Measurements from ENCODE around the gene SERPINB12. TPM values are rescaled to one million over a fixed set of nuclear protein-coding genes. Genes with fewer than 3 reads are reported as not detected.

SERPINB12 gene
- total and polyA plus RNA-seq, 2 donors (not counting 3 experiments of a cell fraction or from before 2014, with no cell fraction given) = not detected

- no peak for FAIRE-seq
- H3K79me2 ChIP-seq (ENCODE audit: control insufficient read depth, insufficient read depth, low read length) = no peaks in the 10 kb centered on the region
- H3K9me3 ChIP-seq (replicated peaks; ENCODE audit: control insufficient read depth, insufficient read depth, low read length) = no peaks in the 10 kb centered on the region
- no peaks in the 10 kb centered on the region for H3K9me1 ChIP-seq (replicated peaks; ENCODE audit: control insufficient read depth, extremely low read depth, insufficient read depth, low read length)
- TF ChIP-seq FOS (IDR thresholded peaks at IDR 0.05; ENCODE audit: borderline replicate concordance, insufficient read depth, low read length) (no peak), GATA2 (IDR thresholded peaks at IDR 0.05; ENCODE audit: insufficient read depth, insufficient read length, low read depth, low read length) (no peak), MYC (IDR thresholded peaks at IDR 0.05; ENCODE audit: low read depth, low read length) (no peak), JUN (IDR thresholded peaks at IDR 0.05; ENCODE audit: borderline replicate concordance, insufficient read depth, insufficient read length, low read depth) (no peak), POLR2AphosphoS5 (IDR thresholded peaks at IDR 0.05; ENCODE audit: insufficient read depth, low read depth, low read length) (no peak), CTCF (IDR thresholded peaks at IDR 0.05; ENCODE audit: extremely low read depth in 1 of 2, insufficient read depth in 1 of 2, low read depth in 1 of 2, low read length in 2 of 2) (no peak), EZH2 (IDR thresholded peaks at IDR 0.05; ENCODE audit: borderline replicate concordance, low read depth, low read length, severe bottlenecking) (no peak), MAX (IDR thresholded peaks at IDR 0.05; ENCODE audit: insufficient read depth, insufficient read length) (no peak)
- no peaks in the 10 kb centered on the region for H4K20me1 ChIP-seq (replicated peaks; ENCODE audit: control insufficient read depth, extremely low read depth, insufficient read depth, low read length)
- no peak for DNase-seq (ENCODE audit: low read depth, low spot score)
- no peaks in the 10 kb centered on the region for H3K36me3 ChIP-seq (ENCODE audit: control insufficient read depth in 2 of 2, extremely low read depth in 1 of 2, insufficient read depth in 2 of 2, low read length in 2 of 2)
- dilution Hi-C loops (cut with MboI; ENCODE audit: extremely low pct_ligation_motif_present, low sequenced_read_pairs) (no loop called here), intact Hi-C loops (cut with micrococcal nuclease) (no loop called here)
- POLR2A ChIA-PET = no interaction called here
- no peaks in the 10 kb centered on the region for H3K27me3 ChIP-seq (ENCODE audit: control insufficient read depth in 2 of 2, insufficient read depth in 2 of 2, low read length in 2 of 2)
- H3K9ac ChIP-seq (replicated peaks; ENCODE audit: extremely low read depth, insufficient read depth, low read length) = no peak overlapping the region
- no peak overlapping the region for H3K4me3 ChIP-seq (replicated peaks in 1 of 3; ENCODE audit: insufficient read depth in 1 of 3, low read depth in 1 of 3, low read length in 3 of 3)
- no peak overlapping the region for H3K27ac ChIP-seq (ENCODE audit: insufficient read depth, low read depth, low read length)
- H3K4me2 ChIP-seq (ENCODE audit: insufficient read depth, low read length) = no peak overlapping the region
- CTCF ChIA-PET = interaction anchor here (1.4 kb wide), 1 partner anchor 8 kb away, joined by 5 read pairs; no protein-coding TSS in a partner anchor
- H3K4me1 ChIP-seq (ENCODE audit: control insufficient read depth, extremely low read depth, insufficient read depth, low read length) = no peaks in the 10 kb centered on the region
- no peak overlapping the region for H2AFZ ChIP-seq (ENCODE audit: low read depth, low read length)
- BruUV-seq (replicated peaks) = no TSS peak
These were observed 44.3 kb downstream of the SERPINB12 start for GRCh38 chr18:63586431-63586830.

All from endothelial cell of umbilical vein (primary cell).